ENCODE results near the gene USP14. TPM values are rescaled to one million over a fixed set of nuclear protein-coding genes. Genes with fewer than 3 reads are reported as not detected.

USP14 gene
- total and polyA plus RNA-seq, 2 donors (not counting 3 experiments of a cell fraction or from before 2014, with no cell fraction given), result 13.2 to 98.4 TPM

DNA sequence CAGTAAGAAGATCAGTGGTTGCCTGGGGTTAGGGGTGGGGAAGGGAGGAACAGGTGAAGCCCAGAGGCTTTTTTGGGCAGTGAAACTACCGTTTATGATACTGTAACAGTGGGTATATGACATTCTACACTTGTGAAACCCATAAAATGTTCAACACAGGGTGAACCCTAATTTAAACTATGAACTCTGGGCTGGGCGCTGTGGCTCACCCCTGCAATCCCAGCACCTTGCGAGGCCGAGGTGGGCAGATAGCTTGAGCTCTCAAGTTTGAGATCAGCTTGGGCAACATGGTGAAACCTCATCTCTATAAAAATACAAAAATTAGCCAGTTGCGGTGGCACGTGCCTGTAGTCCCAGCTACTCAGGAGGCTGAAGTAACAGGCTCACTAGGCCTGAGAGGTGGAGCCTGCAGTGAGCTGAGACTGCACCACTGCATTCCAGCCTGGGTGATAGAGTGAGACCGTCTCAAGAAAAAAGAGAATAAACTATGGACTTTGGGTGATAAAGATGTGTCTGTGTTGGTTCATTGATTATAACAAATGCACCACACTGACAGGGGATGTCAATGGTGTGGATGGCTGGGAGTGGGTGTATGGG, 17.6 kb upstream of the USP14 start:
- Histone ChIP-seq H3K36me3 (ENCODE audit: control insufficient read depth in 2 of 2, extremely low read depth in 1 of 2, insufficient read depth in 2 of 2, low read length in 2 of 2) (no peaks in the 10 kb centered on the region), H3K4me1 (ENCODE audit: control insufficient read depth, extremely low read depth, insufficient read depth, low read length) (peaks cover 3% of the 10 kb centered on the region), H3K9ac (replicated peaks; ENCODE audit: extremely low read depth, insufficient read depth, low read length) (no peak overlapping the region), H3K4me2 (ENCODE audit: insufficient read depth, low read length) (no peak overlapping the region), H3K4me3 (replicated peaks in 1 of 3; ENCODE audit: insufficient read depth in 1 of 3, low read depth in 1 of 3, low read length in 3 of 3) (no peak overlapping the region), H3K27me3 (ENCODE audit: control insufficient read depth in 2 of 2, insufficient read depth in 2 of 2, low read length in 2 of 2) (no peaks in the 10 kb centered on the region), H3K79me2 (ENCODE audit: control insufficient read depth, insufficient read depth, low read length) (no peaks in the 10 kb centered on the region), H2AFZ (ENCODE audit: low read depth, low read length) (no peak overlapping the region), H3K27ac (ENCODE audit: insufficient read depth, low read depth, low read length) (no peak overlapping the region), H3K9me1 (replicated peaks; ENCODE audit: control insufficient read depth, extremely low read depth, insufficient read depth, low read length) (no peaks in the 10 kb centered on the region), H4K20me1 (replicated peaks; ENCODE audit: control insufficient read depth, extremely low read depth, insufficient read depth, low read length) (no peaks in the 10 kb centered on the region), H3K9me3 (replicated peaks; ENCODE audit: control insufficient read depth, insufficient read depth, low read length) (no peaks in the 10 kb centered on the region)
- ChIA-PET CTCF (interaction anchor here (1.2 kb wide), 1 partner anchor 10 kb away, joined by 3 read pairs; no protein-coding TSS in a partner anchor), POLR2A (no interaction called here)
- DNase-seq (ENCODE audit: low read depth, low spot score) (no peak), FAIRE-seq (no peak)
- no peak for TF ChIP-seq POLR2AphosphoS5 (IDR thresholded peaks at IDR 0.05; ENCODE audit: insufficient read depth, low read depth, low read length)
- TF ChIP-seq, protein P1, sequence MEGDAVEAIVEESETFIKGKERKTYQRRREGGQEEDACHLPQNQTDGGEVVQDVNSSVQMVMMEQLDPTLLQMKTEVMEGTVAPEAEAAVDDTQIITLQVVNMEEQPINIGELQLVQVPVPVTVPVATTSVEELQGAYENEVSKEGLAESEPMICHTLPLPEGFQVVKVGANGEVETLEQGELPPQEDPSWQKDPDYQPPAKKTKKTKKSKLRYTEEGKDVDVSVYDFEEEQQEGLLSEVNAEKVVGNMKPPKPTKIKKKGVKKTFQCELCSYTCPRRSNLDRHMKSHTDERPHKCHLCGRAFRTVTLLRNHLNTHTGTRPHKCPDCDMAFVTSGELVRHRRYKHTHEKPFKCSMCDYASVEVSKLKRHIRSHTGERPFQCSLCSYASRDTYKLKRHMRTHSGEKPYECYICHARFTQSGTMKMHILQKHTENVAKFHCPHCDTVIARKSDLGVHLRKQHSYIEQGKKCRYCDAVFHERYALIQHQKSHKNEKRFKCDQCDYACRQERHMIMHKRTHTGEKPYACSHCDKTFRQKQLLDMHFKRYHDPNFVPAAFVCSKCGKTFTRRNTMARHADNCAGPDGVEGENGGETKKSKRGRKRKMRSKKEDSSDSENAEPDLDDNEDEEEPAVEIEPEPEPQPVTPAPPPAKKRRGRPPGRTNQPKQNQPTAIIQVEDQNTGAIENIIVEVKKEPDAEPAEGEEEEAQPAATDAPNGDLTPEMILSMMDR (IDR thresholded peaks at IDR 0.05; ENCODE audit: extremely low read depth in 1 of 2, insufficient read depth in 1 of 2, low read depth in 1 of 2, low read length in 2 of 2), result no peak
- no peak for TF ChIP-seq MYC (IDR thresholded peaks at IDR 0.05; ENCODE audit: low read depth, low read length)
- TF ChIP-seq, protein P2, sequence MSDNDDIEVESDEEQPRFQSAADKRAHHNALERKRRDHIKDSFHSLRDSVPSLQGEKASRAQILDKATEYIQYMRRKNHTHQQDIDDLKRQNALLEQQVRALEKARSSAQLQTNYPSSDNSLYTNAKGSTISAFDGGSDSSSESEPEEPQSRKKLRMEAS (IDR thresholded peaks at IDR 0.05; ENCODE audit: insufficient read depth, insufficient read length), result no peak
- TF ChIP-seq EZH2 (IDR thresholded peaks at IDR 0.05; ENCODE audit: borderline replicate concordance, low read depth, low read length, severe bottlenecking), result no peak
- no peak for TF ChIP-seq JUN (IDR thresholded peaks at IDR 0.05; ENCODE audit: borderline replicate concordance, insufficient read depth, insufficient read length, low read depth)
- no peak for TF ChIP-seq GATA2 (IDR thresholded peaks at IDR 0.05; ENCODE audit: insufficient read depth, insufficient read length, low read depth, low read length)
- TF ChIP-seq FOS (IDR thresholded peaks at IDR 0.05; ENCODE audit: borderline replicate concordance, insufficient read depth, low read length), result no peak
- no peak for TF ChIP-seq POLR2A (IDR thresholded peaks at IDR 0.05; ENCODE audit: low read depth, low read length)
- BruUV-seq (replicated peaks), result no TSS peak
- dilution Hi-C loops (cut with MboI; ENCODE audit: extremely low pct_ligation_motif_present, low sequenced_read_pairs) (no loop called here), intact Hi-C loops (cut with micrococcal nuclease) (no loop called here)
